ENCODE results near the gene BAG2.

BAG2 gene

DNA sequence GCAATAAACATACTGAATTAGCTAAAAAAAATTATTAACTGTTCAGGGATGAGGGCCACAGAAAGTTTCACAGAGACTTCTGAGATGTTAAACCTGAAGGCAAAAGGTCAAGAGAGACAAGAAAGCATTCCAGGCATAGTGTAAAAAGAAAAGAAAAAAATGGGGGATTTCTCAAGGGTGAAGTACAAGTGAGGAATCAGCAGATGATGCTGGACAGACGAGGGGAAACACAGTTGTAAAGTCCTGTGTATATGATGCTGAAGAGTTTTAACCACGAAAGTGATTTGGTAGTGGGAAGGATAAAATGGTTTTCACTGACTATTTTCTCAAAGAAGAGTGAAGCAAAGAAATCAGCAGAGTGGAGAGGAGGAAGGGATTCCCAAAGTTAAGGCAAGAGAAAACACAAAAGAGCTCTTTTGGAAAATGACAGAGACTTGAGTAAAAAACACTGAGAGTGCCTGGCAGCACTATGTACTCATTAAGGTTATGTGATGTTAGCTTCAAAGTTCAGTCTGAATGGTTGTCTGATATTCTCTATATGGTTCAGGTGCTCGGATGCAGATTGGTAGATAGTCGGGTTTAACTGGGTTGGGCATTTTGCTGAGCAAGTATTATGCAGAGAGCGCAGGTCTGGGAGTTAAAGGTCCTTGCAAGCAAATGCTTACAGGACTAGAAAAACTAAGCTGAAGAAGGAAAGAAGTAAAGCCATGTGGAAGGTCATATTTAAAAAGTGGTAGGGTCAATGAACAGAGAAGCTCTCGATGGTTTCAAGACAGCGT lies 33.6 kb downstream of the BAG2 start:
- 88 to 91% methylated on average over 7 of the region's 7 CpGs for WGBS, 2 experiments (ENCODE audit: insufficient coverage in 2 of 2)
- no peak overlapping the region for H3K27ac ChIP-seq (ENCODE audit: low read depth, low read length, severe bottlenecking)
- H3K9me3 ChIP-seq (ENCODE audit: control insufficient read depth, low read length) = no peaks in the 10 kb centered on the region
- H3K4me3 ChIP-seq (ENCODE audit: extremely low read depth, insufficient read depth, low read length, poor library complexity, severe bottlenecking) = no peak overlapping the region
- H3K36me3 ChIP-seq (ENCODE audit: control insufficient read depth, insufficient read depth, low read length) = no peaks in the 10 kb centered on the region
- peaks cover 17% of the 10 kb centered on the region for H3K4me1 ChIP-seq (ENCODE audit: control insufficient read depth, insufficient read depth, low read length, poor library complexity, severe bottlenecking)

DNA sequence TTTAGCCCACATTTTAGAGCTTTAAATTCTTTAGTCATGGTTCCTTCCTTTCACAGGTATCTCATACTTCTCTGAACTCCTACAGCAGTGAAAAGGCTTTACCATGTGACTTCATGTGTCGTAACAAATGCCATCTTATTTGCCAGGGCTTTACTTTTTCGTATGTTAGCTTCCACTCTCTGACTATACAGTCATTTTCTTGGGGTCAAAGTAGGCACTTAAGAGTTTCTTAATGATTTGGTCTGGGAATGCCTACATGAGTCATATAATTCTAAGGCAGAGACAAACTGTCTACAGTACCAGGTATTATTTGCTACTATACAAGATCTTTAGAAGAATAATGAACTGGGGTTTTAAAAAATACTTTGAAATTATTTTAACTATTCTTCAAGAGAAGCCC lies 35.0 kb downstream of the BAG2 start:
- Histone ChIP-seq H3K27ac (ENCODE audit: low read depth, low read length, severe bottlenecking) (no peak overlapping the region), H3K4me3 (ENCODE audit: extremely low read depth, insufficient read depth, low read length, poor library complexity, severe bottlenecking) (no peak overlapping the region), H3K4me1 (ENCODE audit: control insufficient read depth, insufficient read depth, low read length, poor library complexity, severe bottlenecking) (peaks cover 17% of the 10 kb centered on the region), H3K36me3 (ENCODE audit: control insufficient read depth, insufficient read depth, low read length) (no peaks in the 10 kb centered on the region), H3K9me3 (ENCODE audit: control insufficient read depth, low read length) (no peaks in the 10 kb centered on the region)
- WGBS, 2 experiments (ENCODE audit: insufficient coverage in 2 of 2) = 78 to 100% methylated on average over 2 of the region's 2 CpGs

DNA sequence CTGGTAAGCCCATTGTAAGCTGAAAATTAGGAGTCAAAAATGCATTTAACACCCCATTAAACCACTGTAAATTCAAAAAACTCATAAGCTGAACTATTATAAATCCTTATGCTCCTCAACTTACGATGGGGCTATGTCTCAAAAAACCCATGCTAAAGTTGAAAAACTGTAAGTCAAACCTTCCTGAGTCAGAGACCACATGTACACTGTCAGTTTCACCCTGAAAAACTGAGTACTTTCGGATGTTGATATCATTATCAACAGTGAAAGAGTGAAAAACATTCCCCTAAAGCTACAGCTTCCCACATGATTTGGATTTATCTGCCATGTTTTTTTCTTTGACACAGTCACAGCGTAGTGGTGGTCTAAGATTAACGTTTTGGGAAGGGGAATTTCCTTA lies 35.7 kb downstream of the BAG2 start:
- Histone ChIP-seq H3K36me3 (ENCODE audit: control insufficient read depth, insufficient read depth, low read length) (no peaks in the 10 kb centered on the region), H3K27ac (ENCODE audit: low read depth, low read length, severe bottlenecking) (no peak overlapping the region), H3K9me3 (ENCODE audit: control insufficient read depth, low read length) (no peaks in the 10 kb centered on the region), H3K4me3 (ENCODE audit: extremely low read depth, insufficient read depth, low read length, poor library complexity, severe bottlenecking) (no peak overlapping the region), H3K4me1 (ENCODE audit: control insufficient read depth, insufficient read depth, low read length, poor library complexity, severe bottlenecking) (peaks cover 17% of the 10 kb centered on the region)
- WGBS, 2 experiments (ENCODE audit: insufficient coverage in 2 of 2) = 91 to 93% methylated on average over 4 of the region's 4 CpGs

DNA sequence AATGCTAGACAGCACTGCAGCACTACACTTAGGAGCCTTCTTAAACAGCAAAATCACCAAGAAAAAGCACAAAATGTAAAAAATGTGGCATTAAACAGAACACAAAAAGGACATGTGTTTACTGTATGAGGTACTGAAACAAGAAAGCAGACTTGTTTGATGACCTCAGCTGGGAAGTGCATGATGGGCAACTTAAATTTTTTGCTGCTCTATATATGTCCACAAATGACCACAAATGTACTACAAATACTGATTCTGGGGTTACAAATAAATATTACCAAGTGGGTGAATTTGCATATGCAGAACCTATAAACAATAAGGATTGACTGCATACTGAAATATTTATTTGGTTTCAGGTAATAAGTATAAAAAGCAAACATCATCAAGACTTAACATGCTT lies 36.9 kb downstream of the BAG2 start:
- H3K9me3 ChIP-seq (ENCODE audit: control insufficient read depth, low read length) = no peaks in the 10 kb centered on the region
- no peak overlapping the region for H3K27ac ChIP-seq (ENCODE audit: low read depth, low read length, severe bottlenecking)
- H3K4me3 ChIP-seq (ENCODE audit: extremely low read depth, insufficient read depth, low read length, poor library complexity, severe bottlenecking) = no peak overlapping the region
- peaks cover 17% of the 10 kb centered on the region for H3K4me1 ChIP-seq (ENCODE audit: control insufficient read depth, insufficient read depth, low read length, poor library complexity, severe bottlenecking)
- H3K36me3 ChIP-seq (ENCODE audit: control insufficient read depth, insufficient read depth, low read length) = no peaks in the 10 kb centered on the region

DNA sequence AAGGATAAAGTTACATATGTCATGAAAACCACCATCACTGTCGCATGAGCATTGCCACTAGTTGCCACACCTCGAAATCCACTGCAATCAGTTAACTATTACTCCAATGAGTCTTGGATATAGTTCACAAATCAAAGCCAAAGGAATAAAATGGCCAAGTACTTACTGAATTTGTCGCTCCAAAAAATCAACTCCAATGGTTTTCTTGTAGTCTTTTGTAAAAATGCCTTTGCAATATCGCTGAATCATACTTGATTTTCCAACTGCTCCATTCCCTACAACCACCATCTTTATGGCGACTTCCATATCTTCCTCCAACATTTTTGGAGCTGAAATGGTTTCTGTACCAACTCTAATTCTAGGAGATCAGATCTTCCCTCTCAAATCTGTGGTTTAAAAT lies 37.9 kb downstream of the BAG2 start:
- H3K9me3 ChIP-seq (ENCODE audit: control insufficient read depth, low read length) = no peaks in the 10 kb centered on the region
- peaks cover 17% of the 10 kb centered on the region for H3K4me1 ChIP-seq (ENCODE audit: control insufficient read depth, insufficient read depth, low read length, poor library complexity, severe bottlenecking)
- H3K36me3 ChIP-seq (ENCODE audit: control insufficient read depth, insufficient read depth, low read length) = no peaks in the 10 kb centered on the region
- H3K4me3 ChIP-seq (ENCODE audit: extremely low read depth, insufficient read depth, low read length, poor library complexity, severe bottlenecking) = no peak overlapping the region
- 97 to 100% methylated on average over 3 to 5 of the region's 5 CpGs for WGBS, 2 experiments (ENCODE audit: insufficient coverage in 2 of 2)
- no peak overlapping the region for H3K27ac ChIP-seq (ENCODE audit: low read depth, low read length, severe bottlenecking)

DNA sequence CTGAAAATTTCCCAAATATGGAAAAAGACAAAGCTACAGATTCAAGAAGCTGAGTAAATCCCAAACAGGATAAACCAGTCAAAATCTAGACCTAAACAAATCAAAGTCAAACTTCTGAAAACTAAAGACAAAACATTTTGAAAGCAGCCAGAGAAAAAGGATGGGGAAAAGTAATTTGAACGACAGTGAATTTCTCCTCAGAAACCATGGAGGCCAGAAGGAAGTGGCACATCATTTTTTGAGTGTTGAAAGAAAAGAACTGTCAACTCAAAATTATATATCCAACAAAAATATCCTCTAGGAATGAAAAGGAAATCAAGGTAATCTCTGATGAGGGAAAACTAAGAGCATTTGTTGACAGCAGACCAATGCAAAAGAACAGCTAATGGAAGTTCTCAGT lies 43.1 kb downstream of the BAG2 start:
- peaks cover 4% of the 10 kb centered on the region for H3K36me3 ChIP-seq (ENCODE audit: control insufficient read depth, insufficient read depth, low read length)
- no peak overlapping the region for H3K4me3 ChIP-seq (ENCODE audit: extremely low read depth, insufficient read depth, low read length, poor library complexity, severe bottlenecking)
- H3K4me1 ChIP-seq (ENCODE audit: control insufficient read depth, insufficient read depth, low read length, poor library complexity, severe bottlenecking) = no peaks in the 10 kb centered on the region
- no CpG with 5 or more reads among the region's 1 CpG for WGBS, 2 experiments (ENCODE audit: insufficient coverage in 2 of 2)
- no peak overlapping the region for H3K27ac ChIP-seq (ENCODE audit: low read depth, low read length, severe bottlenecking)
- H3K9me3 ChIP-seq (ENCODE audit: control insufficient read depth, low read length) = peaks cover 5% of the 10 kb centered on the region

DNA sequence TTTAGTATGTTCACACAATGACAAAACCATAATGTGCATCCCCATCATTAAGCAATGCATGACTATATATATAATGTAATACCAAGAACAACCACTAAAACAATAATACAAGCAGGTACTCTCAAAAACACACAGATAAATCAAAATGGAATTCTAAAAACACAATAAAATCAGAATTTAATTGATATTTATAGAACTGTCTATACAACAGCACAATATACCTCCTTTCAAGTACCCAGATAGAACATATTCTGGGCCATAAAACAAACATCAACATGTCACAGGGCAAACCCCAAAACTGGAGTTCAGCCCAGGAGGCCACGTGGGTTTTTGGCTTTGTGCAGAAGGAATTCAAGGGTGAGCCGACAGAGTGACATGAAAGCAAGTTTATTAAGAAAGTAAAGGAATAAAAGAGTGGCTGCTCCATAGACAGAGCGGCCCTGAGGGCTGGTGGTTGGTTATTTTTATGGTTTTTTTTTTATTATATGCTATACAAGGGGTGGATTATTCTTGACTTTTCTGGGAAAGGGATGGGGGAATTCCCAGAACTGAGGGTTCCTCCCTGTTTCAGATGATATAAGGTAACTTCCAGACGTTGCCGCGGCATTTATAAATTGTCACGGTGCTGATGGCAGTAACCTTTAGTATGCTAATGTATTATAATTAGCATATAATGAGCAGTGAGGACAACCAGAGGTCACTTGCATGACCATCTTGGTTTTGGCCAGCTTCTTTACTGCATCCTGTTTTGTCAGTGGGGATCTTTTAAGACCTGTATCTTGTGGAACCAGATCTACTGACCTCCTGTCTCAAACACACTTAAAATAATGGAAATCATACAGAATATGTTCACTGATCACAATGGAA lies 44.3 kb downstream of the BAG2 start:
- H3K27ac ChIP-seq (ENCODE audit: low read depth, low read length, severe bottlenecking) = no peak overlapping the region
- 82 to 88% methylated on average over 2 to 3 of the region's 7 CpGs for WGBS, 2 experiments (ENCODE audit: insufficient coverage in 2 of 2)

DNA sequence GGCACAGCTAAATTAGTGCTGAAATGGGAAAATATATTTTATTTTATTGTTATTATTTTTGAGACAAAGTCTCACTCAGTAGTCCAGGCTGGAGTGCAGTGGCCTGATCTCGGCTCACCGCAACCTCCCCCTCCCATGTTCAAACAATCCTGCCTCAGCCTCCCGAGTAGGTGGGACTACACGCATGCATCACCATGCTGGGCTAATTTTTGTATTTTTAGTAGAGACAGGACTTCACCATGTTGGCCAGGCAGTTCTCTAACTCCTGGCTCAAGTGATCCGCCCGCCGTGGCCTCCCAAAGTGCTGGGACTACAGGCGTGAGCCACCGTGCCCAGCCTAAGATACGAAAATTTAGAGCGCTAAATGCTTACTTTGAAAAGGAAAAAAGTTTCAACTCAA lies 45.1 kb downstream of the BAG2 start:
- H3K36me3 ChIP-seq (ENCODE audit: control insufficient read depth, insufficient read depth, low read length) = peaks cover 5% of the 10 kb centered on the region
- peaks cover 8% of the 10 kb centered on the region for H3K9me3 ChIP-seq (ENCODE audit: control insufficient read depth, low read length)
- WGBS, 2 experiments (ENCODE audit: insufficient coverage in 2 of 2) = 95 to 96% methylated on average over 7 of the region's 11 CpGs
- H3K27ac ChIP-seq (ENCODE audit: low read depth, low read length, severe bottlenecking) = no peak overlapping the region
- H3K4me1 ChIP-seq (ENCODE audit: control insufficient read depth, insufficient read depth, low read length, poor library complexity, severe bottlenecking) = no peaks in the 10 kb centered on the region
- H3K4me3 ChIP-seq (ENCODE audit: extremely low read depth, insufficient read depth, low read length, poor library complexity, severe bottlenecking) = no peak overlapping the region

More for the DNA sequence above, 44.3 kb downstream of the BAG2 start:
- H3K4me3 ChIP-seq (ENCODE audit: extremely low read depth, insufficient read depth, low read length, poor library complexity, severe bottlenecking) = no peak overlapping the region
- H3K9me3 ChIP-seq (ENCODE audit: control insufficient read depth, low read length) = peaks cover 8% of the 10 kb centered on the region
- H3K4me1 ChIP-seq (ENCODE audit: control insufficient read depth, insufficient read depth, low read length, poor library complexity, severe bottlenecking) = no peaks in the 10 kb centered on the region
- peaks cover 5% of the 10 kb centered on the region for H3K36me3 ChIP-seq (ENCODE audit: control insufficient read depth, insufficient read depth, low read length)

- Histone ChIP-seq H3K9me3 (ENCODE audit: control insufficient read depth, low read length) (peaks cover 8% of the 10 kb centered on the region), H3K27ac (ENCODE audit: low read depth, low read length, severe bottlenecking) (no peak overlapping the region), H3K4me1 (ENCODE audit: control insufficient read depth, insufficient read depth, low read length, poor library complexity, severe bottlenecking) (peaks cover 5% of the 10 kb centered on the region), H3K4me3 (ENCODE audit: extremely low read depth, insufficient read depth, low read length, poor library complexity, severe bottlenecking) (no peak overlapping the region), H3K36me3 (ENCODE audit: control insufficient read depth, insufficient read depth, low read length) (peaks cover 5% of the 10 kb centered on the region)
- WGBS, 2 experiments (ENCODE audit: insufficient coverage in 2 of 2) = 100% methylated on average over 1 of the region's 2 CpGs
Measured at GRCh38 chr6:57220083-57220703, 48.1 kb downstream of the BAG2 start.

GRCh38 chr6:57221191-57221935 lies 49.2 kb downstream of the BAG2 start:
- peak overlapping the region; percentile 93 for H3K4me3 ChIP-seq (ENCODE audit: extremely low read depth, insufficient read depth, low read length, poor library complexity, severe bottlenecking)
- peaks cover 5% of the 10 kb centered on the region for H3K36me3 ChIP-seq (ENCODE audit: control insufficient read depth, insufficient read depth, low read length)
- H3K9me3 ChIP-seq (ENCODE audit: control insufficient read depth, low read length) = peaks cover 8% of the 10 kb centered on the region
- H3K27ac ChIP-seq (ENCODE audit: low read depth, low read length, severe bottlenecking) = peak overlapping the region; percentile 48
- peaks cover 5% of the 10 kb centered on the region for H3K4me1 ChIP-seq (ENCODE audit: control insufficient read depth, insufficient read depth, low read length, poor library complexity, severe bottlenecking)
- WGBS, 2 experiments (ENCODE audit: insufficient coverage in 2 of 2) = 1 to 2% methylated on average over 16 to 24 of the region's 38 CpGs

Data from mesodermal cell (in vitro differentiated cells).